HG02885 (cell line): ENCODE results near the gene SMARCE1.
A peak's percentile ranks its signal among the peaks of the same experiment; 100 is the strongest.

Source experiments
- ATAC-seq: cut with Tn5 transposase; IDR thresholded peaks from one replicate; pipeline ENCODE4 v1.9.1; 2021; ENCODE audit warnings: mild to moderate bottlenecking; ENCODE audit not compliant: unreplicated experiment, poor library complexity

SMARCE1 gene

DNA sequence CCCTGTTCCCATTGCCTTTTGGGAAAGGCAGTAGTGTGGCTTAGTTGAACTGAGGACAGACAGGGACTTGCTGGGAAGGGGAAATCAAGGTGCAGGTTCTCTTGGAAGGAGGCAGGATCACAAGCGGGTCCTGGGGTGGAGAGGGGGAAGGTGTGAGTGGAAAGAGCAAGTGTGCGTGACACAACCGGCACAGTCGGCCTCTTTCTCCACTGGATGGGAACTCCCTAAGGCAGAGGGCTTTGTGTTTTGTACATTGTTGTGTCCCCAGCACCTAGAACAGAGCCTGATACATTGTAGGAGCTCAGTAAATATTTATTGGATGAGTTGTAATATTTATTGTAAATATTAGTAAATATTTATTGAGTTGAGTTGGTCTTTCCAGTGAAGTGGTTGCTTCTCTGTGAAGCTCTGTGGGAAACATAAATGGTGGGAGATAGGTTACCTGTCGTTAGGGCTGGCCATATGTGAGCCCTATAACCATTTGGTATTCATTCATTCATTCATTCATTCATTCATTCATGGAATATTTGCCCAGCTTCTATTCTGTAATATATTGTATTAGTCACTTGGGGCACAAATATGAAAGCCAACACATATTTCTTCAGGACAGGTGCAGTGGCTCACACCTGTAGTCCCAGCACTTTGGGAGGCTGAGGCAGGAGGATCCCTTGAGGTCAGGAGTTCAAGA, 34.0 kb downstream of the SMARCE1 start:
- no peak for ATAC-seq

DNA sequence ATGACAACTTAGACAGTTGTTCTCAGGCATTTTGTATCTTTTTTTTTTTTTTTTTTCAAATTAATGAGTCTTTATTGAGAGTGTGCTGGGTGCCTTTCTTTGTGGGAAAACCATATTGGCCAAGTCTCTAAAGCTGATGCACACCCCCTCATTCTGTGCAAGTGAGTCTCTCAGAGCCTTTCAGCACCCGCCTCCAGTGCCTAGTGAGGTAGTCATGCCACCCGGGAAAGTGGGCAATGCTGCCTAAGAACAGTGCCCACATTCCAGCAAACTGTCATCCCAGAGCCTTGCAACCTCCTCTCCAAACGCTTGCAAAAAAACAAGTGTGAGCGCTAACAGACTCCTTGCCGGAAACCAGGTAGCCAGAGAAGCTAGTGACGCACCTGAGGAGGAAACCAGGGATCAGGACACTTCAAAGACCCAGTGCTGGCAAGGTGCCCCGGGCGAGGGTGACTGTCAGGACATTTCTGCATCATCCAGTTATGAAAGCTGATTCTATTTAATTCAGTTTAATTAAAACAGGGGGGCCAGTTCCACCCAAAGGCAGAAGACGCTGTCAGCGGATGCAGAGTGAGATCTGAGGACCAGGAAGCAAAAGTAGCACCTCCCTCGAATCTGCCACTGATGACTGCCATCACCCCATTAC, 34.9 kb downstream of the SMARCE1 start:
- no peak for ATAC-seq

DNA sequence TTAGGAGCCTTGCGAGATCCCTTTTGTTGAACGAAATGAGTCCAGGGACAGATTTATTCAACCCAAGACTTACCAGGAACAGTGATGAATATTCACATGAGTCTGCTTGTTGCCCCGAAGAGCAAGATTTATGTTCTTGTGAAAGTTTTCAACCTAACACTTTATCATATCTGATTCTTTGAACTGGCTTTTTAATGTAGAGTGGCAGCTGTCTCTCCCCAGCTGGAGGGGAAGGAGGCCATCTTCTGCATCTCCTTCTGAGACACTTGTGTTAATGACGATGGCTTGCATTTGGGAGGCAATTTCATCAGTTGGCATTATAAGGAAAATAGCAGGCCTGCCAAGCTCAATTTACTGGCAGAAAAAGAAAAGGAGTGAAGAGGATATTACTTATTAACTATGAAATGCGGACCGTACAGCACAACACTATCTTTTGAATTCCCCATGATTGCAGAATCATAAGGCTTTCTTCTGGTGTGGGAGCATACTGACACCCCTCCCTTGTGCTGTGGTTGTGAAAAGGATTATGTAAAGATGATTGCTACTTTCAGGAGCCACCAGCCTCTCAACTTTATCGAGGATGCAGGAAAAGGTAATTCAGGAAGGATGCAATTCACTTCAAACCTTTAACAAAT, 35.7 kb downstream of the SMARCE1 start:
- ATAC-seq, result no peak

DNA sequence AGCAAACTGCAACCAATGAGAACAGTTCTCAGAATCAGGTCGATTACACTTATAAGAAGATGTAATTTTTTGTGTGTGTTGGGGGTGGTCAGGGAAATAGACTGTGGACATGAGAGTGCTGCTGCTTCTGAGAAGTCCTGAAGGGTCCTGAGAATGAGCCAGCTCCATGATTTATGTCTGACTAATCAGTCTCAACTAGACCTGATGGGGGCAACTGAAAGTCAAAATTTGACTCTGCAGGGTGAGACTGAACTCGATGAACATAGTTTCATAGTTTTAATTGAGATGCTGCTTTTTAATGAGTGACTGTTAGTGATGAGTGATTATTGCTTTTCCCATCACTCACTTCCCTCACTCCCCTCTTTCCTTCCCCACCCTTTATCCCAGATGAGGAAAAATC, 37.3 kb downstream of the SMARCE1 start:
- ATAC-seq, result no peak

DNA sequence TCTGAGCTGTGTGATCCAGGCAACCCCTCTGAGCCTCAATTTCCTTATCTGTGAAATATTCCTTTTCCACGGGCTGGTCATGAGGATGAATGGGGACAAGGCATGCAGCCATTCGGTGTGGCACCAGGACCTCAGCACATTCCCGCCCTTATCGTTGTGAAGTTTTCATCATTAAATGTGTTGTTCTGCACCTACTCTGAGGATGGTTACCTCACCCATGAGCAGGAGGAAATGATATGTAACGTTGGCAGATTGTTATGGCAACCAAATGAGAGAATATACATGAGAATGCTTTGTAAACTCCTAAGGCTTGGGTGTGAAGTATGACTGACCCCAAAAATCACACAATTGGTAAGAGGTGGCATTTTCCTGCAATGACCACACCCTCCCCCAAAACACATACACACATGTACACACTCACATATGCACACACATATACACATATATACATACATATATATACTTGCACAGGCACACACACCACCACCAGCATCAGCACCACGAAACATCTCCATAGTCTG, 39.5 kb downstream of the SMARCE1 start:
- no peak for ATAC-seq

DNA sequence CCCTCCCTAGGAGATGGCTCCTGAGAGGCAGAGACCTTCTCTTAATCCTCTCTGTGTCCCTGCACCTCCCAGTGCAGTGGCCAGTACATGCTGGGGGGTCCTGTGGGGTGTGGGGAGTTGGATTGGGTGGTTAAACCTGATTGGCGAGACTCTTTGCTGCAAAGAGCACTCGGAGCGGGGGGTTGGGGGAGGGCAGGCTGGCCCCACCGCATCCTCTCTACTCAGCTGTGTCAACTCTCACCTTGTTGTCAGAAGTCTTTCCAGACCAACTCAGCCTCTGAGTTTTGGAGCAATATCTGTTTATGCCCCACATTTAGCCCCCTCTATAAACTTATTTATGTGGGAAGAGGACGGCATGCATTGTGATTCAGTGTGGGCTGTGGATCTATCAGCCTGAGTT, 40.0 kb downstream of the SMARCE1 start:
- ATAC-seq, result no peak

DNA sequence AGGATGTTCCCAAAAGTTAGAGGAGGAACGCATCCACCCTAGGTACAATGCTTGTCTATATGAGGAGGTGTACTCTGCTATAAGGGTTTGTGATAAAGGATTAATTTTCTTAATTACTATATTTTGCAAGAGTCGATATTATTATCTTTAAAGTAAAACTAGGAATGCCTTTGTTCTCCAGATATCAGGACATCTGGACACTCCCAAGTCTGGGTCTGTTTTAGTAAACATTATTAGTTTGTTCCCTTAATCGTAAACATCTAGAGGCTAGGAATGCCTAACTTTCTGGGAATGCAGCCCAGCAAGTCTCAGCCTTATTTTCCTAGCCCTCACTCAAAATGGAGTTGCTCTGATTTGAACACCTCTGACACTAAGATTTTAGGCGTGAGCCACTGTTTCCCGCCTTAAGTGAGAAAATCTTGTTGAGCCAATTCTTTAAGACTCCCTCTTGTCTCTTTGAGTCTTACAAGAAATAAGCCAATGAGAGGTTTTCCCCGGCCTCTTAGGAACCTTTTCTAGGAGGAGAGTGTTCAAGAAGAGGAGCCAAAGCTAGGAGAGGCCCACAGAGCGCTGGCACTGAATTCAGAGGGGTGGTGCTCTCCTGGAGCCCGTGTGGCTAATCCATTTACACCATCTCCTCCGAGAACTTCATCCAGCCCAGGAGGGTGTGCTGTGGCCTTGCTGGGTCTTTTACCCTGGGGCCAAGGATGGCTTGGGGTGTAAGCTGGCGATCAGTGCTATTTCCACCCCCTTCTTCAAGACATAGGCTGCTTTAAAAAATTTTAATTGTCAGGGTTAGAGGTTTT, 40.9 kb downstream of the SMARCE1 start:
- ATAC-seq, result no peak

DNA sequence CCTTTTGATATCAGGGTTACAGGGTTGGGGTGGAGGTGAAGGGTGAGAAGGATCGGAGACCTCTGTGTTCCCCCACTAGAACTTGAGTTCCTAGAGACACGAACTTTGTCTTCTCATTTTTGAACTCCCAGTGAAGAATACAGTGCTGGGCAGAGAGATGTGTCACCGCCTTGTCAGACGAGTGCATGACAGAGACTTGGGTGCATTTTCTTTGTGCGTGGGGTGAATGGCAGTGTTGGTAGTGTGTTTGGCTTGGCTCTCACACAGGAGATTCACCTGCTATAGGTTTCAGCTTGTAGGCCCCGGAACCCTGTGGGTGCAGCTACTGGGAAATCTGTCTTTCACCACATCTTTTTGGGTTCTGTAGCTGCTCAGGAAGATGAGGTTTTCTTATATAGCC, 42.3 kb downstream of the SMARCE1 start:
- no peak for ATAC-seq

DNA sequence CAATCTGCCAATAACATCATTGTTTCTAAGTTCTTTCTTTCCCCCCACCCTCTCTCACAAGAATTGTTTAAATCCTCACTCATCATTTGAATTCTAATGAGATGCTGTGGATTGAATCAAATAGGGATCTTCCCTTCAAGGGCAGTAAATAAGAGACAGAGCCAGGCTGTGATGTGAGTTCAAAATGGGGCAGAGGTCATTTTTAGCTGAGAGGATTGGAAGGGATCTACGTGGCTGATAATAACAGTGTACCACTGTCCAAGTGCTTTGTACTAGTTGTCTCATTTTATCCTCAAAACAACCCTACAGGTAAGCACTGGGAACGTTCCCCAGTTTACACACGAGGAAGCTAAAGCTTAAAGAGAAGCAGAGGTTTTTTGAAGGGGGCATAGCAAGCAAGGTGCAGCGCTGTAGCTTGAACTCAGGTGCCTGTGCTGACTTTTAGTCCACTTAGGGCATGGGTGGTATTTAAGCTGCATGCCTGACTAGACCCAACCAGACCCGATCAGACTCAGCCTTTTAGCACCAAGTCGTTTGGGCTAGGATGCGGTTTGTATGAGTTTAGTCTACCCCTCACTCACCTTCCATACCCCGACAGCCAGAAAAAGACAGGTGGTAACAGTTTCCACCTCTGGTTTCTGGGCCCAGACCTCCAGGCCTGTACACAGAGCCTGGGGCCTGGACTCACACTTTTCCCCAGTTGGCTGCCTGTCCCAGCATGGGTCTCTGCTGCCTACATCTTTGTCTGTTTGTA, 43.1 kb downstream of the SMARCE1 start:
- ATAC-seq, result no peak

DNA sequence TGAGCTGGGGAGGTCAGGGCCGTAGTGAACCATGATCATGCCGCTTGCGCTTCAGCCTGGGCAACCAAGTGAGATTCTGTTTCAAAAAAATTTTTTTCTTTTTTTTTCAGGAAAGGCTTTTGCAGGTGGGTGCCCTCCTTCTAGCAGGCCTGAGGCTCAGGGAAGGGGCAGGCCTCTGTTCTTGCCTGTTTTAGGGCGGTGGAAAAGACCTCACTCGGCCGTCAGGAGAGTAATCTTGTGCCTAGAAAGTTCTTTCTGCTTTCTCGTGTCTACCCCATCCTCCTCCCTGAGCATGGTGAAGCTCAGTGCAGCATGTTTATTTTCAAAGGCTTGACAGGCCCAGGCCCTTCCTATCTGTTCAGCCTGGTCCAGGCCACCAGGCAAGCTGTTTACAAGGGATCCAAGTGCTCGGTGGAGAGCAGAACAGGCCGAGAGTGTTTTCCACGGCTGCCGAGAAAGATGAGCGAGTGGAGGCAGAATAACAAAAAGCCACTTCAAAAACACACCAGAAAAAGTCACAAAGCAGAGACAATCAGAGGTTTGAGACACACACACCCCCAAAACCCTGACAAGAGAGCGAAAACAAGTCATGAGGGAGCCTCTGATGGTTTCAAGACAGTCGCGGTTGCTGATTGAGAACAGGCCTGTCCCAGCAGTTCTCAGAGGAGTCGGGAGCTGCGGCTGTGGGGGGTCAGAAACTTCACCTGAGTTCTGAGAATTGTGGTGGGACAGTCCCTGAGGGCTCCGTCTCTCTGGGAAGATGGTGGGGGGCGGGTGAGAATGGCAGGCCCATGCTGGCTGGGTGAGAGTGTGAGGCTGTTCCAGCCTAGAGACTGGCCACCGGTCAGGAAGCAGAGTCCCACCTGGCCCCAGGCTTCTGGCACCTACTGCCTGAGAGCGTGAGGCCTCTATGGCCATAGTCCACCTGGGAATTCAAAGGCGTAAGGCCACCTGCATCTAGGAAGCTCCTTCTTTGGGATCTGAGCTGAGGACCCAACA, 44.9 kb downstream of the SMARCE1 start:
- ATAC-seq, result no peak

DNA sequence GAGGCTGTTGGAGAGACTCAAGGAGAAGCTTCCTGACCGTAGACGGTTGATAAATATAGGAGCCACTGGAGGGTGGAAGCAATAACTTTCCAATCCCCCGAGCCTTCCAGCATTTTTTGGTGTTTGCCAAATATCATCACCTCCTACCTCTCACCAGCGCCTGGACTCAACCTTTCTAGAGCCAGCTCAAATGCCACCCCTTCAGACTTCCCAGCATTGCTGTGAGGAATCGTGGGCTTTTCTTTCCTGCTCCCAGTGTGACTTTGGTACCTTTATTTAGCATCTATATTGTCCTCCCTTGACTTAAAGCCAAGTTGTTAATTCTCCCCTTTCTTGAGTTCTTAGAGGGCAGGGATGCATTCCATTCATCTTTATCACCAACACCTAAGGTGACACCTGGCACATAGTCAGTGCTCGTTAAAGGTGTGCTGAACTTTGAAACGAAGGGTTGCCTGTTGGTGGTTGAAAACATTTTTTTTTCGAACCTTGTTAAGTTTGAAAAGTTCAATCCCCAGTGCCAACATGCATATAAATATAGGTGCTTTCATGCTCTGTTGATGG, 47.1 kb downstream of the SMARCE1 start:
- ATAC-seq, result no peak

DNA sequence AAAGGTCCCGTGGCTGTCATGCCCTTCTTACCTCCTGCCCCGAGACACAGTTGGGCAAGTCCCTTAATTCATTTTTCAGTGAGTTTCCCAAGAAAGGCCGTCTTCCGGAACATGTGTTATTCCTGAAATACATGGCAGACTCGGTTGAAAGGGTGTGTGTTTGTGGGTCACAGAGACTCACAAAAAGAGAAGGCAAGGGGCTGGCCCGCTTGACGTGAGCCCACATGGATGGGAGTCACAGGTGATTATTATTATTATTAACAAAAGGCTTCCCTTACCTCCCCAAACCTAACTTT, 48.2 kb downstream of the SMARCE1 start:
- no peak for ATAC-seq

DNA sequence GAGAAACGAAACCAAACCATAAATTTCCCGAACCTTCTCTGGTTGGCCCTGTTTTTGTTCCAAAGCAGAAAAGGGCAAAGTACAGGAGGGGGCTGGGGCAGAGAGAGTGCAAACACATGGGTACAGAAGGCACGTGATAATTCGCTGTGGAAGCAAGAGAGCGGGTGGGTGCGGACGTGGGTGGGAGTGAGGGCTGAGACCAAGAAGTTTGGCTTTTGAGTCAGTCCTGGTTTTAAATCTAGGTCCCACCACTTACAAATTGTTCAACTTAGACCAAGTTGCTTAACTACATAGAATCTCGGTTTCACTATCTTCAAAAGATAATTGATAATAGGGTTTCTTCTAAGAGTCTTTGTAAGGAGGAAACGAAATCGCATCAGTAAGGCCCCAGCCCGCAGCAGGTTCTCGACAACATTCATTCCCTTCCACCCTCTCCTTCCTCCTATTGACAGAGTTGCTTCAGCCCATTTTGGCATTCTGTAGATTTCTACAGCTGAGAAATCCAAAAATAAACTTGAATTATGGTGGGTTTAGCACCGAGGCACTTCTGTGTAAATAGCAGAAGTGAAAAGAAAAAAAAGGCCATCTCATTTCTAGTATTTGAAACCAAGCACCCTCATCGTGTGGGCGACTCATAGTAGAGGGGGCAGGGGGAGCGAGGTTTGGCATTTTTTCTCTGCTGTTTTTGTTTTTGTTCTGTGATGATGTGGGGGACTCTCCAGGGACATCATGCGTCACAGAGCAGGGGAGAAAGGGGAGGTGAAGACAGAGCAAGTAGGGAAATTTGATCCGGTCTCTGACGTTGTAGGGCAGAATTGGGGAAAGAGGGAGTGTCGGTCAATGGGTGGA, 48.8 kb downstream of the SMARCE1 start:
- ATAC-seq, result peak; percentile 65

DNA sequence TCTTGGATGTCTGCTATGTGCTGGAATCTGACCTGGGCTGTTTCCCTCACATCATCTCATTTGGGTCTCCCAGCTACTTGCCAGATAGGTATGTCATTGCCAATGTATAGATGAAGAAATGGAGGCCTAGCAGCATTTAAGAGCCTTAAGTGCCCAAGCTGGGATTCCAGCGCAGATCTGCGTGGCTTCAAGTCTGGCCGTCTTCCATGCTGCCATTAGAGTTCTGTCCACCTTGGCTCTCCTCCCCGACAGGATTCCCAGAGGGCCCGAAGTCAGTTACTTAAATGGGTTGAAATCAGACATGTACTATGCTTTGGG, 49.4 kb downstream of the SMARCE1 start:
- ATAC-seq, result no peak

DNA sequence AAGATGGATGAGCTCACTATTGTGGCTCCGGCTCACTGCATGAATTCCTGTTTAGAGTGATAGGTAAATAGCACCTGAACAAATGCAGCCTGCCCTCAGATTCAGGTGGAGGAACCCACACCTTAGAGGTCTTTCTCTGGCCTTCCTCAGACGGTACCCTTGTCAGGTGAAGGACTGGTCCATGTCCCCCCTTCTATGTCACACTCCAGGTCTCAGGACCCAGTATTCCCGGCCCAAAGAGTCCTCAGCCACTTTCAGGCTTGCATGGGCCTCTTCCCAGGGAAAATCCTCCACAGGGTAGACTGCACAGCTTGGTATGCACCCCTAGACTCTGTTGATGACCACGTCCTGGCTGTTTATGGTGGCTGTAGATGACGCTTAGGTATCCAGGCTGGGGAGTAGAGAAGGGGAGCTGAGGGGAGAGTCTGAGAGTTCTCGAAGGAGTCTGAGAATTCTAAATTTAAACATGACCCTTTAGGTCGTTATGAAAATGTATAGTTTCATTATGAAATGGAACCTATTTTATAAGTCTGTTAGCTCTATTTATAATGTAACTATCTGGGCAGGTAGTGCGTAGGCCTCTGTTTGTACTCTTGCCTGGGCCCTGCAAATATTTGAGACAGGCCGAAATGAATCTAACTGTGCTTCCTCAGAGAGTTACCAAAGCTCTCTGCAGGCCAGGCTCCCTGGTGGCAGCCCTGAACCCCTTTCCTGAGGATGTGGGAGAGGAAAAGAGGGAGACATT, 49.9 kb downstream of the SMARCE1 start:
- no peak for ATAC-seq

DNA sequence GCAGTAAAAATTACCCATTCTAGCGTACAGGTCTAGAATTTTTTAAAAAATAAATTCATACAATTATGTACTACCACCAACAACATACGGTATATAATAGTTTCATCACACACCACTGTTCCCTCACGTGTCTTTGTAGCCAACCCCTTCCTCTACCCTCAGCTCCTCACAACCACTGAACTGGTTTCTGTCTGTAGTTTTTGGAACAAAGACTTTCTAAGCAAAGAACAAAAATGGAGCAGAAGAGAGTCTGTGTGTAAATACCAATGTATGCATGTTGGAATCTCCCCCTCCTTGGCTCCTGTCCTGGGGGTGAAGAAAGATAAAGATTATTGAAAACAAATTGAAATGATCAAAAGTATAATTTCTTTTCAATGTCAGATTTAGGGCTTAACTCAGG, 50.5 kb downstream of the SMARCE1 start:
- ATAC-seq, result no peak

DNA sequence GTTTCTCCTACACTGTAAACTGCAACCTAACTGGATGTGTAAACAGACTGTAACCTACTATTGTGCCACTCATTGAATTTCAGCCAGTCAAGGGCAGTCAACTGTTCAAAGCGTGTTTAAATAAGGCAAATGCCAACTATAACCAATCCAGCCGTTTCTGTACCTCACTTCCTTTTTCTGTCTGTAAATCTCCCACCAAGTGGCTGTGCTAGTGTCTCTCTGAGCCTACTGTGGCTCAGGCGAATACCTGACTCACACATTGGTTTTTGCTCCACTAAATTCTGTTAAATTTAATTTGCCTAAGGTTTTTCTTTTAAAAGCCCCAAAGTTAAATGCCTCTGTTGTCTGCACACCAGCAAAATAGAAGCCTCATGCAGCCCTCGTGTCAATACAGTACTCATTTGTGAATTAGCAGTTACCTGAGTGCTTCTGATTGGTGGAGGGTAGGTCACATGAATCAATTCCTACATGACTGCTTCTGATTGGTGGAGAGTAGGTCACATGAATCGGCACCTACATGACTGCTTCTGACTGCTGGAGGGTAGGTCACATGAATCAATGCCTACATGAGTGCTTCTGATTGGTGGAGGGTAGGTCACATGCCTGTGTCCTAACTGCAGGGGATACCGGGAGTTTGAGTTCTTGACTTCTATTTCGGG, 51.2 kb downstream of the SMARCE1 start:
- no peak for ATAC-seq
